ENCODE data around the gene ITGB2. TPM values are rescaled to one million over a fixed set of nuclear protein-coding genes. Genes with fewer than 3 reads are reported as not detected.
A peak's percentile ranks its signal among the peaks of the same experiment; 100 is the strongest.

Gene ITGB2
- total RNA-seq, 1 donor from 2014 or later = 0.91 TPM

DNA sequence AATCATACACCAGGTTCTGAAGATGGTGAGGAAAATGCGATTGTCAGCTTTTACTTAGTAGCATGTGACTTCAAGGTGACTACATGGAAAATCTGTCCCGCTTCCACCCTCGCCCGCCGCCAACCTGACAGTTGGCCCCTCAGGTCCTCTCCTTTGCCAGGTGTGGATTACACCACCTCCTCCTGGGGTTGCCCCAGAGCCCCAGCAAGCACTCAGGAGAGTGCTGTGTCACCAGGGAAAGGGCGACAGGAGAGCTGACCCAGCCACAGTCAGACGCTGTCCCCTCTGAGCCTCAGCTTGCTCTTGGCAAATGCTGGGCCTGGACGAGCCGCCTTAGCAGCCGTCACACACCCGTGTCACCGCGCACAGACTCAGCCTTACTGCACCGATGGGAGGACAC lies 65.1 kb downstream of the ITGB2 start:
- TF ChIP-seq, protein P1, sequence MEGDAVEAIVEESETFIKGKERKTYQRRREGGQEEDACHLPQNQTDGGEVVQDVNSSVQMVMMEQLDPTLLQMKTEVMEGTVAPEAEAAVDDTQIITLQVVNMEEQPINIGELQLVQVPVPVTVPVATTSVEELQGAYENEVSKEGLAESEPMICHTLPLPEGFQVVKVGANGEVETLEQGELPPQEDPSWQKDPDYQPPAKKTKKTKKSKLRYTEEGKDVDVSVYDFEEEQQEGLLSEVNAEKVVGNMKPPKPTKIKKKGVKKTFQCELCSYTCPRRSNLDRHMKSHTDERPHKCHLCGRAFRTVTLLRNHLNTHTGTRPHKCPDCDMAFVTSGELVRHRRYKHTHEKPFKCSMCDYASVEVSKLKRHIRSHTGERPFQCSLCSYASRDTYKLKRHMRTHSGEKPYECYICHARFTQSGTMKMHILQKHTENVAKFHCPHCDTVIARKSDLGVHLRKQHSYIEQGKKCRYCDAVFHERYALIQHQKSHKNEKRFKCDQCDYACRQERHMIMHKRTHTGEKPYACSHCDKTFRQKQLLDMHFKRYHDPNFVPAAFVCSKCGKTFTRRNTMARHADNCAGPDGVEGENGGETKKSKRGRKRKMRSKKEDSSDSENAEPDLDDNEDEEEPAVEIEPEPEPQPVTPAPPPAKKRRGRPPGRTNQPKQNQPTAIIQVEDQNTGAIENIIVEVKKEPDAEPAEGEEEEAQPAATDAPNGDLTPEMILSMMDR (IDR thresholded peaks at IDR 0.05; ENCODE audit: partially characterized antibody, unreplicated experiment) = no peak
- DNase-seq = no peak
- Mint-ChIP-seq H3K4me1 (ENCODE audit: low read depth, unreplicated experiment) (peaks cover 30% of the 10 kb centered on the region), H3K27ac (ENCODE audit: unreplicated experiment) (peak overlapping the region; percentile 88), H3K36me3 (ENCODE audit: unreplicated experiment) (no peaks in the 10 kb centered on the region), H3K27me3 (ENCODE audit: unreplicated experiment) (peaks cover 10% of the 10 kb centered on the region), H3K9me3 (ENCODE audit: unreplicated experiment) (peaks cover 8% of the 10 kb centered on the region), H3K4me3 (ENCODE audit: unreplicated experiment) (no peak overlapping the region)

DNA sequence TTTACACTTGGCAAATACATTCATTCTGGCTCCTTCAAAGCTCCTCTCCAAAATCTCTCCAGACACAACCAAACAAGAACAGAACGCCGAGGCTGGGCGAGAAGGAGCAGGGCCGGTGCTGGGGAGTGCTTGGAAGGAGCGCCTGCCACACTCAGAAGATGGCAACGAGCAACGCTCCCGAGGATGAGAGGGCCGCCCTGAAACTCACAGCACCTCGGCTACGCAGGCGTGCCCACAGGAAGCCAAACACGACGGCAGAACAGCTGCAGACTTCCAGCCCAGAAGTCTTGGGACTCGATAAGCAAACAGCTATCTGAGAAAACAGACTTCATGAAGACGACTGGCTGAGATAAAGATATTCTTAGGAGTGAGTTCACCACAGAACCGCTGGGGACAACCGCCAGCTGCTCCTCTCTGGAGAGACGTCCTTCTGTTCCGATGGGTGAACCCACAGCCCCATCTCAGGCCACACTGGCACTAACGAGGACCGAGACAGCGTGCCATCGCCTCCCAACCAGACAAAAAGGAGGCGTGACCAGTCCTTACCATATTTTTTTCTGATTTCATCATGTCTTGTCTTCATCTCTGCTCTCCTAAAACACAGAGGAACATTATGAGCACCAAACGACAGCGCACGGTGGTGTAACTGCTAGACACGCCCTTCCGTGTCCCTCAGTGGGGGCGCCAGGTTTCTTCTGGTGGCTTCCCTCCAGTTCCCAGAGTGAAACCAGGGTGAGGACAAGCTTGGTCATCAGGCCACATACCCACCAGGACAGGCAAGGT lies 65.8 kb downstream of the ITGB2 start:
- Mint-ChIP-seq H3K27ac (ENCODE audit: unreplicated experiment) (peak overlapping the region; percentile 68), H3K4me3 (ENCODE audit: unreplicated experiment) (no peak overlapping the region), H3K27me3 (ENCODE audit: unreplicated experiment) (peaks cover 10% of the 10 kb centered on the region), H3K9me3 (ENCODE audit: unreplicated experiment) (peaks cover 6% of the 10 kb centered on the region), H3K36me3 (ENCODE audit: unreplicated experiment) (no peaks in the 10 kb centered on the region), H3K4me1 (ENCODE audit: low read depth, unreplicated experiment) (peaks cover 28% of the 10 kb centered on the region)
- TF ChIP-seq, protein P1 (IDR thresholded peaks at IDR 0.05; ENCODE audit: partially characterized antibody, unreplicated experiment) = no peak
- DNase-seq = no peak

DNA sequence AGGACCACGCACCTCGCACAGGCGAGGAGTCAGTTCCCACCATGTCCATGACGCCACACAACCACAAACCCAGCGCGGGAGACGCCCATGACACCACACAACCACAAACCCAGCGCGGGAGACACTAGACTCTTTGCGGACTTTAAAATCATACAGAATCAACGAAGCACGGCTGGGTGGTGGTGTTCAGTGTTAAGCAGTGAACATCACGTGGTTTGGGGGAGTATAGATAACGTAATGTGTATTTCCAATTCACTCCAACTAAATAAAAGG lies 66.4 kb downstream of the ITGB2 start:
- peaks cover 25% of the 10 kb centered on the region for H3K4me1 Mint-ChIP-seq (ENCODE audit: low read depth, unreplicated experiment)
- TF ChIP-seq, protein P1 (IDR thresholded peaks at IDR 0.05; ENCODE audit: partially characterized antibody, unreplicated experiment) = no peak
- no peak overlapping the region for H3K27ac Mint-ChIP-seq (ENCODE audit: unreplicated experiment)
- no peak for DNase-seq
- peaks cover 6% of the 10 kb centered on the region for H3K9me3 Mint-ChIP-seq (ENCODE audit: unreplicated experiment)
- H3K4me3 Mint-ChIP-seq (ENCODE audit: unreplicated experiment) = no peak overlapping the region
- peaks cover 10% of the 10 kb centered on the region for H3K27me3 Mint-ChIP-seq (ENCODE audit: unreplicated experiment)
- H3K36me3 Mint-ChIP-seq (ENCODE audit: unreplicated experiment) = no peaks in the 10 kb centered on the region

DNA sequence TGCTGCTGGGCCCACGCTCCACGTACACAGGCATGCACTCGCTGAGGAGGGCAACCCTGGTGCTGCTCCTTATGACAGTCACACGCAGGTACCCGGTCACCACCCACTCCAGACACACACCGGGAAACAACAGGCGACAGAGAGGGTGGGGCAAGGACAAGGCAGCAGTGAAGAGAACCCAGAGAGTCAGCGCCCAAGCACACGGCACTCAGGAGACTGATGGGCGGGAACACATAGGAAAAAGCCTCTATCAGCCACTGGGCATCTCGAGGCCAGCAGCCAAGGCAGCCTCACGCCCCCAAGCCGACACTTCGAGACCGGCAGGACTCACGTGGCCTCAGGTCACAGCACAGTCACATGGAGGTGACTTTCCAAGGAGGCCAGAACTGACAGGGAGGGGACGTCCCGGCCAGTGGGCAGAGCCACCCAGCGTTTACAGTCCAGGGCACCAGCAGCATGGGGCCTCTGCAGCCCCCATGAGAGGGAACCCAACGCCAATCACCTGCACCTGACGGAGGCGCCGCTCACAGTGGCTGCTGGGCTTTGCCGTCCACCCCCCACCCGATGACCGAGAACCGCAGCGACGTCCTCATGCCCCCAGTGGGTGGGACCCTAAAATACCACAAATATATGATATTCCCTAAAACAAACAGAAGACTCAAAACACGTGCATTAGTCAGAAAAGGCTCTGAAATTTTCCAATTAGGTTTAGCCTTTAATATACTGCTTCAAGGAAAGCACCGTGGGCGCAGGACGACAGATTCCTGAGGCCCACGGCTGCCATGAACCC lies 66.9 kb downstream of the ITGB2 start:
- Mint-ChIP-seq H3K36me3 (ENCODE audit: unreplicated experiment) (no peaks in the 10 kb centered on the region), H3K27ac (ENCODE audit: unreplicated experiment) (peak overlapping the region; percentile 33), H3K27me3 (ENCODE audit: unreplicated experiment) (peaks cover 10% of the 10 kb centered on the region), H3K9me3 (ENCODE audit: unreplicated experiment) (peaks cover 5% of the 10 kb centered on the region), H3K4me3 (ENCODE audit: unreplicated experiment) (no peak overlapping the region), H3K4me1 (ENCODE audit: low read depth, unreplicated experiment) (peaks cover 20% of the 10 kb centered on the region)
- DNase-seq = no peak
- TF ChIP-seq, protein P1 (IDR thresholded peaks at IDR 0.05; ENCODE audit: partially characterized antibody, unreplicated experiment) = no peak

Measured in glutamatergic neuron (in vitro differentiated cells).